Neural progenitor cell (in vitro differentiated cells): ENCODE results near the gene CNTNAP2. TPM values are rescaled to one million over a fixed set of nuclear protein-coding genes. Genes with fewer than 3 reads are reported as not detected.

Source experiments
- DNase-seq: peaks from one replicate; pipeline ENCODE4 v3.0.0-alpha.2; 2016; ENCODE audit warnings: low spot score
- H2AFZ ChIP-seq: fragments of 200-600 bp; sonication (generic); replicated peaks from 2 replicates; pipeline ENCODE4 v1.6.1; 2016; ENCODE audit warnings: antibody characterized with exemption
- H3F3A ChIP-seq: fragments of 200-600 bp; sonication (generic); 2 replicates; pipeline ENCODE4 v1.6.1; 2016; ENCODE audit warnings: antibody characterized with exemption, low read depth
- H3K27ac ChIP-seq: fragments of 200-600 bp; sonication (generic); 2 replicates; pipeline ENCODE4 v1.5.1; 2016; ENCODE audit warnings: mild to moderate bottlenecking
- H3K27me3 ChIP-seq: fragments of 200-600 bp; sonication (generic); 2 replicates; pipeline ENCODE4 v1.6.1; 2016; ENCODE audit warnings: mild to moderate bottlenecking, moderate library complexity
- H3K36me3 ChIP-seq: fragments of 200-600 bp; sonication (generic); 2 replicates; pipeline ENCODE4 v1.5.1; 2016
- H3K4me1 ChIP-seq: fragments of 200-600 bp; sonication (generic); 2 replicates; pipeline ENCODE4 v1.6.1; 2016; ENCODE audit warnings: mixed run types
- H3K4me2 ChIP-seq: fragments of 200-600 bp; sonication (generic); 2 replicates; pipeline ENCODE4 v1.6.1; 2016
- H3K4me3 ChIP-seq: fragments of 200-600 bp; sonication (generic); 2 replicates; pipeline ENCODE4 v1.5.1; 2016
- H3K79me2 ChIP-seq: fragments of 200-600 bp; sonication (generic); 2 replicates; pipeline ENCODE4 v1.6.1; 2016; ENCODE audit warnings: low read depth
- H3K9ac ChIP-seq: fragments of 200-600 bp; sonication (generic); 2 replicates; pipeline ENCODE4 v1.6.1; 2016
- H3K9me3 ChIP-seq: fragments of 200-600 bp; sonication (generic); 2 replicates; pipeline ENCODE4 v1.5.1; 2016; ENCODE audit warnings: low read depth
- H4K20me1 ChIP-seq: fragments of 200-600 bp; sonication (generic); 2 replicates; pipeline ENCODE4 v1.6.1; 2016; ENCODE audit warnings: low read depth
- H3K27ac Mint-ChIP-seq: 3 replicates; pipeline ENCODE4 v1.8.0; 2021; ENCODE audit warnings: mixed read lengths
- H3K27me3 Mint-ChIP-seq: 2 replicates; pipeline ENCODE4 v1.8.0; 2022; ENCODE audit warnings: low read depth, mild to moderate bottlenecking, inconsistent platforms, moderate library complexity, mixed read lengths; ENCODE audit not compliant: insufficient read depth
- H3K36me3 Mint-ChIP-seq: 3 replicates; pipeline ENCODE4 v1.8.0; 2021; ENCODE audit warnings: mixed read lengths
- H3K4me1 Mint-ChIP-seq: 3 replicates; pipeline ENCODE4 v1.8.0; 2021; ENCODE audit warnings: mixed read lengths
- H3K4me3 Mint-ChIP-seq: 3 replicates; pipeline ENCODE4 v1.8.0; 2021; ENCODE audit warnings: mild to moderate bottlenecking, moderate library complexity, mixed read lengths
- H3K9me3 Mint-ChIP-seq: 3 replicates; pipeline ENCODE4 v1.8.0; 2020; ENCODE audit warnings: mixed read lengths
- EZH2 ChIP-seq: fragments of 200-600 bp; sonication (generic); IDR thresholded peaks from 2 replicates; pipeline ENCODE4 v1.6.1; 2017; ENCODE audit warnings: antibody characterized with exemption, mild to moderate bottlenecking, moderate library complexity
- EZH2phosphoT487 ChIP-seq: fragments of 200-600 bp; sonication (generic); IDR thresholded peaks from 2 replicates; pipeline ENCODE4 v1.6.1; 2017; ENCODE audit warnings: antibody characterized with exemption
- total RNA-seq: library from RNA; depleted of rRNA; stranded (reverse); fragments of >200 nt; gene quantifications from 2 replicates; pipeline ENCODE4 v1.2.3, GENCODE V29; 2015; ENCODE audit warnings: low replicate concordance
- TF ChIP-seq, protein P1 (sequence below): fragments of 200-600 bp; sonication (generic); IDR thresholded peaks from 2 replicates; pipeline ENCODE4 v1.5.1; 2017; ENCODE audit warnings: antibody characterized with exemption, mild to moderate bottlenecking

The CNTNAP2 gene
- total RNA-seq, 1 donor from 2014 or later = 126 TPM

- H3F3A ChIP-seq = no peaks in the 10 kb centered on the region
- Mint-ChIP-seq H3K36me3 (no peaks in the 10 kb centered on the region), H3K27ac (no peak overlapping the region), H3K27me3 (no peaks in the 10 kb centered on the region), H3K4me1 (no peaks in the 10 kb centered on the region), H3K9me3 (no peaks in the 10 kb centered on the region), H3K4me3 (no peak overlapping the region)
- peak overlapping the region; percentile 34 for H2AFZ ChIP-seq
- H4K20me1 ChIP-seq = no peaks in the 10 kb centered on the region
- H3K79me2 ChIP-seq = no peaks in the 10 kb centered on the region
- no peaks in the 10 kb centered on the region for H3K36me3 ChIP-seq
- H3K4me2 ChIP-seq = no peak overlapping the region
- no peaks in the 10 kb centered on the region for H3K9me3 ChIP-seq
- H3K4me1 ChIP-seq = no peaks in the 10 kb centered on the region
- H3K9ac ChIP-seq = no peak overlapping the region
- H3K4me3 ChIP-seq = no peak overlapping the region
- H3K27me3 ChIP-seq = no peaks in the 10 kb centered on the region
- no peak for DNase-seq
- no peak for TF ChIP-seq EZH2phosphoT487
- TF ChIP-seq EZH2 = no peak
- TF ChIP-seq, protein P1, sequence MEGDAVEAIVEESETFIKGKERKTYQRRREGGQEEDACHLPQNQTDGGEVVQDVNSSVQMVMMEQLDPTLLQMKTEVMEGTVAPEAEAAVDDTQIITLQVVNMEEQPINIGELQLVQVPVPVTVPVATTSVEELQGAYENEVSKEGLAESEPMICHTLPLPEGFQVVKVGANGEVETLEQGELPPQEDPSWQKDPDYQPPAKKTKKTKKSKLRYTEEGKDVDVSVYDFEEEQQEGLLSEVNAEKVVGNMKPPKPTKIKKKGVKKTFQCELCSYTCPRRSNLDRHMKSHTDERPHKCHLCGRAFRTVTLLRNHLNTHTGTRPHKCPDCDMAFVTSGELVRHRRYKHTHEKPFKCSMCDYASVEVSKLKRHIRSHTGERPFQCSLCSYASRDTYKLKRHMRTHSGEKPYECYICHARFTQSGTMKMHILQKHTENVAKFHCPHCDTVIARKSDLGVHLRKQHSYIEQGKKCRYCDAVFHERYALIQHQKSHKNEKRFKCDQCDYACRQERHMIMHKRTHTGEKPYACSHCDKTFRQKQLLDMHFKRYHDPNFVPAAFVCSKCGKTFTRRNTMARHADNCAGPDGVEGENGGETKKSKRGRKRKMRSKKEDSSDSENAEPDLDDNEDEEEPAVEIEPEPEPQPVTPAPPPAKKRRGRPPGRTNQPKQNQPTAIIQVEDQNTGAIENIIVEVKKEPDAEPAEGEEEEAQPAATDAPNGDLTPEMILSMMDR = no peak
- H3K27ac ChIP-seq = no peak overlapping the region
These were observed 307.5 kb downstream of the CNTNAP2 start for GRCh38 chr7:146424084-146424483.

- no peaks in the 10 kb centered on the region for H3K9me3 Mint-ChIP-seq
- no peak overlapping the region for H3K27ac Mint-ChIP-seq
- peaks cover 25% of the 10 kb centered on the region for H3K4me1 Mint-ChIP-seq
- Histone ChIP-seq H3F3A (peaks cover 14% of the 10 kb centered on the region), H2AFZ (no peak overlapping the region), H4K20me1 (no peaks in the 10 kb centered on the region), H3K4me3 (no peak overlapping the region), H3K4me2 (no peak overlapping the region), H3K9ac (no peak overlapping the region), H3K9me3 (no peaks in the 10 kb centered on the region), H3K79me2 (no peaks in the 10 kb centered on the region), H3K4me1 (peaks cover 26% of the 10 kb centered on the region), H3K36me3 (no peaks in the 10 kb centered on the region), H3K27me3 (no peaks in the 10 kb centered on the region), H3K27ac (no peak overlapping the region)
- no peaks in the 10 kb centered on the region for H3K27me3 Mint-ChIP-seq
- H3K36me3 Mint-ChIP-seq = no peaks in the 10 kb centered on the region
- no peak for DNase-seq
- H3K4me3 Mint-ChIP-seq = no peak overlapping the region
- TF ChIP-seq EZH2phosphoT487 = no peak
These were observed 316.9 kb downstream of the CNTNAP2 start for GRCh38 chr7:146433501-146433900.

DNA sequence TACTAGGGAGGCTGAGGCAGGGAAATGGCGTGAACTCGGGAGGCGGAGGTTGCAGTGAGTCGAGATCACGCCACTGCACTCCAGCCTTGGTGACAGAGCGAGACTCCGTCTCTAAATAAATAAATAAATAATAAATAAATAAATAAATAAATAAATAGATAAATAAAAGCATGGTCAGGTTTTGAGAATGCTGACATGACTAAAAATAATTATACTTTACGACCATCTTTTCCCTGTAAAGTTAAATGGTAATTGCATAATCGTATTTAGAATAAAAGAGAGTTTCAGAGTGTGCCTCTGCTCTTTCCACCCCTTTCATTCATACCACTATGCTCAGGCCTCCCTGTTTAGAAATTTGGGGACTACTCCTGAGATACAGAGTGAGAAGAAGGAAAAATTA is 326.5 kb downstream of the CNTNAP2 start:
- Histone ChIP-seq H3K4me2 (no peak overlapping the region), H4K20me1 (no peaks in the 10 kb centered on the region), H3K27me3 (no peaks in the 10 kb centered on the region), H3K36me3 (no peaks in the 10 kb centered on the region), H2AFZ (no peak overlapping the region), H3K27ac (no peak overlapping the region), H3K9ac (no peak overlapping the region), H3K9me3 (no peaks in the 10 kb centered on the region), H3K79me2 (no peaks in the 10 kb centered on the region), H3K4me3 (no peak overlapping the region), H3K4me1 (no peaks in the 10 kb centered on the region), H3F3A (no peaks in the 10 kb centered on the region)
- Mint-ChIP-seq H3K27ac (no peak overlapping the region), H3K4me3 (no peak overlapping the region), H3K4me1 (peaks cover 2% of the 10 kb centered on the region), H3K27me3 (no peaks in the 10 kb centered on the region), H3K9me3 (no peaks in the 10 kb centered on the region), H3K36me3 (no peaks in the 10 kb centered on the region)
- TF ChIP-seq, protein P1 = no peak
- TF ChIP-seq EZH2 (no peak), EZH2phosphoT487 (no peak)
- DNase-seq = no peak

DNA sequence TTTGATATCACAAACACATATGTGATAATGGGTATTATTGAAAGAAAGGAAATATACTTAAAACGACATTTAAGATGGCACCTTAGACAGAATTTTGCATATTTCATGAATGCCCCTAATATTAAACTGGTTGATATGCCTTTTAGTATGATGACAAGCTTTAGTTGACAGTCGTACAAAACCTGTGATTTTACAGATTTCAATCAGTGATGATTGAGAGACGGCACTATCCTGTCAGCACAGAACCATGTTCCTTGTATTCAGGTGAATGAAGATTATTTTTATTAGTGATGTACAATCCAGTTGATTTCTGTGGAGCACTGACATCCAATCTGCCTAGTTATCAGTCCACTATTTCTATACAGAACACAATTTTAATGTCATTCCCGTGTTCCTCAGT is 333.0 kb downstream of the CNTNAP2 start:
- DNase-seq = no peak
- no peaks in the 10 kb centered on the region for H3K27me3 Mint-ChIP-seq
- H3K9ac ChIP-seq = no peak overlapping the region
- no peak overlapping the region for H2AFZ ChIP-seq
- H3F3A ChIP-seq = no peaks in the 10 kb centered on the region
- no peaks in the 10 kb centered on the region for H3K79me2 ChIP-seq
- no peak for TF ChIP-seq EZH2
- TF ChIP-seq EZH2phosphoT487 = no peak
- TF ChIP-seq, protein P1 = no peak
- no peaks in the 10 kb centered on the region for H3K9me3 ChIP-seq
- H3K27ac ChIP-seq = no peak overlapping the region
- H3K4me3 Mint-ChIP-seq = no peak overlapping the region
- no peak overlapping the region for H3K4me2 ChIP-seq
- H3K9me3 Mint-ChIP-seq = no peaks in the 10 kb centered on the region
- H3K4me3 ChIP-seq = no peak overlapping the region
- H3K4me1 ChIP-seq = no peaks in the 10 kb centered on the region
- H3K4me1 Mint-ChIP-seq = peaks cover 2% of the 10 kb centered on the region
- H3K27ac Mint-ChIP-seq = no peak overlapping the region
- no peaks in the 10 kb centered on the region for H3K36me3 ChIP-seq
- H3K27me3 ChIP-seq = no peaks in the 10 kb centered on the region
- H4K20me1 ChIP-seq = no peaks in the 10 kb centered on the region
- H3K36me3 Mint-ChIP-seq = no peaks in the 10 kb centered on the region
